Stimulated activated CD8-positive, alpha-beta memory T cell treated with anti-CD3 and anti-CD28 coated beads, Interleukin-7, amount 100 ng/mL, for 48 hours (primary cell): ENCODE measurements around the gene CLCN1.

Experiments used
- DNase-seq, 2 donors: peaks; one replicate each; pipeline ENCODE4 v3.0.0-alpha.2; 2020; ENCODE audit warnings: low read depth in 1 of 2; ENCODE audit errors: extremely low read depth in 1 of 2

Gene CLCN1

GRCh38 chr7:143395187-143396149 lies 79.6 kb downstream of the CLCN1 start:
- DNase-seq, result no peak

GRCh38 chr7:143396182-143396581 lies 80.3 kb downstream of the CLCN1 start:
- no peak for DNase-seq

GRCh38 chr7:143396625-143397556 lies 81.0 kb downstream of the CLCN1 start:
- no peak for DNase-seq

DNA sequence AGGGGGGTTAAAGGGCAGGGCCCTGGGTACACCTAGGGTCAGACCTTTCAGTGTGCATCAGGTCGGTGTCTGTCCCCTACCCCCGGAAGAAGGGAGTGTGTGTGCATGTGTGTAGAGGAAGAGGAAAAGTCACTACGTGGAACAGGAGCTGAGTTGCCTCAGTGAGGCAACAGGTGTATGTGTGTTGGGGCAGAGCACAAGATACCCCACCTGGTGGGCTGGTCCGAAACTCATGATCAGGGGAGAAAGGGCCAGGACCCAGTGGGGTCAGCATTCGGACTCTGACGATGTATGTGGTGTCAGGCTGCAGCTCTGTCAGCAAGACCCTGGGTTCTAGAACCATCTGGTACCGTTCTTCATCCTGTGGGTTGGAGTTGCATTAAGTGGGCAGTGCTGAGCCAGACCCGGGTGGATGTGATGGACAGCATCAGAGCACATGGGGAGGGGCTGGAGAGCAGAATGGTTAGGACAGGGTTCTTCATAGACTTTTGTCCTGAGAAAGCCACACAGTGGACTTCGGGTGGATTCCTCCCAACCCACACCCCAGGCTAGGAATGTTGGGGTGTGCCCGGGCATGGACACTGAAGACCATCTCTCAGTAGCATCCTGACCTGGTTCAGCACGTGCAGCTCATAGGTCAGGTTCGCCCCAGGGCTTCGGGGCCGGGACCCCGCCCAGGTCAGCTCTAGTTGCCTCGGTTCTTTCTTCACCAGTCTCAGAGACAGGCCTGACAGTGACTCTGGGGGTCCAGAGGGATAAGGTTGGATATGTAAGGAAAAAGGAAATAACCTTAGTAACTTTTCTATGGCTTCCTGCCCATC lies 82.0 kb downstream of the CLCN1 start:
- no peak for DNase-seq

DNA sequence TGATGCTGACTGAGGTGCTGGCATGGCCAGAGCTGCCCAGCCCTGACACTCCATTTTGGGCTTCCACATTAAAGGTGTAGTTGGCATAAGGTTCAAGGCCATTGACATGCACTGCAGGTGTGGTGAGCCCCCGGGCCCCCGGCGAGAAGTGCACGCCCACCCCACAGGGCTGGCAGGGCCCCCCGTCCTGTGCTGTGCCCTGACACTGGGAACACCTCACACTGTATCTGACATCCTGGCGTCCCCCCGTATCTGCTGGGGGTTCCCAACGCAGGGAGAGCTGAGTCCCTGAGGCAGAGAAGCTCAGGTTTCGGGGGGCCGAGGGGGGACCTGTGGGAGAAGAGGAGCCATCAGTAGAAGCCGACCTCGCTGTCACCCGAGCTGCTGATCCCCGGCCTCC lies 82.7 kb downstream of the CLCN1 start:
- no peak for DNase-seq

DNA sequence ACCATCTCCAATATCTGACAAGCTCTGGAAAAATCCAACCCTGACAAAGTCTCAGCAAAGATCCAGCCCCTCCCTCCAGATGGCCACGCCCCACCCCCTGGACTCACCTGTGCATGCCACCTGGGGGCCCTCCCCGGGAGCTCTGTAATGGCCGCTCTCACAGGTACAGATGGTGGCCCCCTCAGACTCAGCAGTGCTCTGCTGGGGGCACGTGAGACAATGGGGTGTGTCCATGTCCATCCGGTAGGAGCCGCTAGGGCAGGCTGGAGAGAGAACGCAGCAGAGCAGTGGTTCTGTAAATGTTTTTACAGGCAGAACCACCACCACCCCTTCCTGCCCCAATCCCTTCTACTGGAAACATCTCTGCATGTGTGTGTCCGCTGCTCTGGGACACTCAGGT lies 83.2 kb downstream of the CLCN1 start:
- no peak for DNase-seq

GRCh38 chr7:143399642-143400041 lies 83.7 kb downstream of the CLCN1 start:
- DNase-seq, result no peak

GRCh38 chr7:143401265-143401664 lies 85.4 kb downstream of the CLCN1 start:
- no peak for DNase-seq
